ENCODE results near the gene SLC39A1. TPM values are rescaled to one million over a fixed set of nuclear protein-coding genes. Genes with fewer than 3 reads are reported as not detected.

Gene SLC39A1
- total RNA-seq, 1 experiment from 2014 or later, result 123 TPM

GRCh38 chr1:153954826-153955225 lies 8.5 kb downstream of the SLC39A1 start:
- DNase-seq (ENCODE audit: extremely low read depth, low read depth), result no peak

DNA sequence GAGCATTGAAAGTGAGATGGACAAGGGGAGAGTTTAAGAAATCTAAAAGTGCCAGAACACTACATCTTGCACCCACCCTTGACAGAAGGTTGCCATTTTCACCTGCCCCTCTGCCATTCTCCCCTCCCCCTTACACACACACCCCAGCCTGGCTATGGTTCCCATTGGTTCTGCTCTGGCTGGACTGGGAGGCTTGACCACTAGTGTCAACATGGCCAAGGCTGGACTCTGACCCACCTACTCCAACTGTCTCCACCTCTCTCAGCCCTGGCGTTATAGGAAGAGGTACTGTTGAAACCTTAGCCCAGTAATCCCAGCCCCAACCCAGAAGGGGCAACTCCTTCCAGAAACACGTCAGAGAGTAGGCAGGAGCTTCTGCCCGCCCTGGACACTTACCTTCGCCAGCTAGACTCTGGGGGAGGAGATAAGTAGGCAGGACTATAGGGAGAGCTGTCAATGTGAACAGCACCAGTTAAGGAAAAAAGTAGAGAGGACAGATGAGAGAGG lies 9.4 kb downstream of the SLC39A1 start:
- no peak for DNase-seq (ENCODE audit: extremely low read depth, low read depth)

DNA sequence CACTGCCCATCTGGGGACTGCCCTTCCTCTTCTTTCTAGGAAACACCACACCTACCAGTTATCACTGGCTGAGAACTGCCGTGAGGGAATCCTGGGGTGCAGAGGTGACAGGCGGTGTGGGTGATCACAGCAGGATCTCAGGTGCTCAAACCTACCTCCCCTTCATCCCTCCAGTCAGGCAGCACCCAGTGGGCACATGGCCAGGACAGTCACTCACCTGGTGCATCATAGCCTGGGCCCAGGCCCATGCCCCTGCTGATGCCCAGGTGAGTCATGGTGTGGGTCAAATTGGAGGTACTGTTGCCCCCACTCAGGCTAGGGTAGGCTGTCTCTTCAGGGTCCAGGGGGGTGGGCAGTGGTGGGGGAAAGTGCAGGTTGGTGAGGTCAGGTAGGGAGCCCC lies 11.5 kb downstream of the SLC39A1 start:
- no peak for DNase-seq (ENCODE audit: extremely low read depth, low read depth)

GRCh38 chr1:153951183-153951582 lies 12.2 kb downstream of the SLC39A1 start:
- no peak for DNase-seq (ENCODE audit: extremely low read depth, low read depth)

- DNase-seq (ENCODE audit: extremely low read depth, low read depth), result peak; percentile 83
Observed at GRCh38 chr1:153946622-153947241, 16.6 kb downstream of the SLC39A1 start, which contains the start of gene DENND4B. Gene DENND4B (minus strand): TSS chr1:153946718. CDS start chr1:153944374, 2,344 bp downstream.

DNA sequence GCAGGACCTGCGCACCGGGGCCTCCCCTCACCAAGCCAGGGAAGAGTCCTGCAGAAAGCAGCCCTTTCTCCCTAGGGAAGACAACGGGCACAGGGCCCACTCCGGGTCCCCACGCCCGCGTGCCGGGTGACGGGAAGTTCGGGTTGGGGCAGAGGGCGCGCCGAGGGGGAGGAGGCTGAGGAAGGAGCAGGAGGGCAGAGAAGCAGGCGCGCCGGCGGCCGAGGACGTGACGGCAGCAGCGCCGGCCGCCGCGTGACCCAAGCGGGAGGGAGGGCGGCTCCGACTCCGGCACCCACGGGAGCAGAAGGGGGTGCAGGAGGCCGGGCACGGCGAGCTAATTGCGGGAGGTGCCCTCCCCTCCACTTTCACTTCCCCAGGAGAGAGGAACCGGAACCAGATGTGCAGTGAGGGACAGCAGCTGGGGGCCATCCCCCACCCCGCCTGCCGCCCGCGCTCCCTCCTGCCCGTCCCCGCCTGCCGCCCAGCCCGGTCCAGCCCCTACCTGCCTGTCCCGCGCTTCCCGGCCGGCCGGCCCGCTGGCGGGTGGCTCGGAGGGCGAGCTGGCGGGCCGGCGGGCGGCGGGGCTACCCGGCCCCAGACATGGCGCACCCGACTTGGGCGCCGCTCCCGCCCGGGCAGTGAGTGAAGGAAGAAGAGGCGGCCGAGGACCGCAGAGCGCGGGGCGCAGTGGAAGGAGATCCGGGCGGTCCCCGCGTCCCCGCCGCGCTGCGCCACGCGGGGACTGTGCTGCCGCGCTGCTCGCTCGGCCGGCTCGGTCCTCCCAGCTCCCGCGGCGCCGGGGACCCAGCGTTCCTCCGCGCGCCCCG lies 17.3 kb downstream of the SLC39A1 start:
- DNase-seq (ENCODE audit: extremely low read depth, low read depth), result no peak

GRCh38 chr1:153945131-153945794 lies 18.1 kb downstream of the SLC39A1 start:
- no peak for DNase-seq (ENCODE audit: extremely low read depth, low read depth)

- no peak for DNase-seq (ENCODE audit: extremely low read depth, low read depth)
Observed at GRCh38 chr1:153944827-153945117, 18.6 kb downstream of the SLC39A1 start.

DNA sequence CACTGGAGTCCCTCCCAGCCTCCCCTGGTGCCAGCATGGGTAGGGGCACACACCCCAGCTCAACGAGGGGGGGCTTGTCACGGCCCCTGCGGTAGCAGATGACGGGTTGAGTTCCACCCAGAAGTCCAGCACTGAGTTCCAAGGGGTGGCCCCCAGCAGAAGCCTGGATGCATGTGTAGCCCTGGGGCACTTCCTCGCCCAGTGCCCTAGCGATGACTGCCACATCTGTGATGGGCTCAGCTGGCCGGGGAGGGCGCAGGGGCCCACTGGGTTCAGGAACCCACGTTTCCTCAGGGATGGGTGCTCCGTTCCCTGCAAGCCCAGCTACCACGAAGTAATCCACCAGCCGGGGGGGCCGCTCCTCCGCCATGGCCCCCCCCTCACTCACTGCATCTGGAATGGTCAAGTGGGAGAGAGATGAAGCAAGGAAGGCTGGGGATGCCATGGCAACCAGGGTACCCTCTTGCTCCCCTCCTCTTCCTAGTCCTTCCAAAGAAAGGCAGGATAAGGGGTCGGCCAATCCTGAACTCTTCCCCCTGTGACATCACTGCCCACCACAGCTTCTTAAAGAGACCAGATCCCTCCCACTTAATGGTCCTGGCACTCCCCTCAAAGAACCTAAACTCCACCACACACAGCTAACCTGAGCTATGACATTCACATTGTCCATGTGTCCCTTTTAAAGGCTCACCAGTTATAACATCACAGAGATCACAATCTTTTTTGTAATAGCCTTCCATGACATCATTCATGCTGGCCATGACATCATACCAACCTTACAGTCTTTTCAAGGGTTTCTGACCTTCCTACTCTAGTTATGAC lies 19.1 kb downstream of the SLC39A1 start:
- DNase-seq (ENCODE audit: extremely low read depth, low read depth), result no peak

- no peak for DNase-seq (ENCODE audit: extremely low read depth, low read depth)
Observed at GRCh38 chr1:153942766-153943549, 20.4 kb downstream of the SLC39A1 start.

DNA sequence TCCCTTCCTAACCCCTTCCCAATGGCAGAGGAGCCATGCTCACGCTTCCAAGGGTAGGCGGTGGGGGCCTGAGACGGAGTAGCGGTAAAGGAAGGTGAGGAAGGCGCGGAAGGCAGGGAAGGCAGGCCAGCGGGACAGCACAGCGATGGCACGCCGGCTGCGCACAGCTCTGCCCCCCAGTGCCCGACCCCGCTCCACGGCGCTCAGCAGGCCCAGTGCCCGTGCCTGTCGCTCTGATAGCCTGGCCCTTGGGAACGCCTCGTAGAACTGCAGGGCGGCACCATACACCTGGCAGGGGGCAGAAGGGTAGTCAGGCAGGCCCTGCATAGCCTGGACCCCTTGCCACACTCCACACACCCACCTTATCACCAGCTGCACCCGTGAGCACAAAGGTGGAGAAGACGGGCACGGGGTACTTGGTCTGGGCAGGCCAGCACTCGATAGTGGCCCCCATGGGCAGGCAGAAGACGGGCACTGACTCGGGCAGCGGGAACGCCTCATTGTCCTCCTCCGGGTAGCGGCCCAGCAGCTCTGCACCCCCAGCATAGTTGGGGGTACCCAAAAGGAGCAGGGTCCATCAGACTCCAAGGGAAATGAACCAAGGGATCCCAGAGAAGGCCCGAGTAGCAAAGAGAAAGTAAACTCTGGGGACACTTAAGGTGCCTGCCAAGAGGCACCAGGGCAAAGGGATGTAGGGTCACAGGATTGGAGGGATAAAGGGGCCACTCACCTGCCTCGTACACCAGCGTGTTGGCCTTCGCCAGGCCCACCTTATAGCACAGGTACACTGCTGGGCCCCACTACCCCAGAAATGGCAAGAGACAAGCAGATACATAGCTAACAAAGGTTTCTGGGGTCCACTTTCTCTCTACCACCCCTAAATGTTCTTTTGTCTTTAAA lies 21.3 kb downstream of the SLC39A1 start:
- no peak for DNase-seq (ENCODE audit: extremely low read depth, low read depth)

DNA sequence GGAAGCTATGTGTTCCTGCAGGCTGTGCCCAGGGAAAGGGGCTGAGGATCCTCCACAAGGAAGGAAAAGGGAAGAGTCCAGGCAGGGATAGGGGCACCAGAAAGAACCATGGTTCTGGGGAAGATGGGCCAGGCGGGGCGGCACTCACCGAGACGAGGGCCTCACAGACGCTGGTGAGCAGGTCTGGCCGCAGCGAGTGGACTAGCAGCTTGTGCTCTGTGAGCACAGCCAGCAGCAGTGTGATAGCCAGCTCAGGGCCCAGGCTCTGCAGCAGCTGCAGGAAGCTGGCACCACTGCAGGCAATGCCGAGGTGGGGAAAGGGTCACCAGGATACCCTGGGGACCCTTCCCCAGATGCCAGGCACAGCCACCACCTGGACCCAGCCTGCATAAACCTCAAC lies 22.6 kb downstream of the SLC39A1 start:
- DNase-seq (ENCODE audit: extremely low read depth, low read depth), result no peak

GRCh38 chr1:153939476-153939875 lies 23.9 kb downstream of the SLC39A1 start:
- DNase-seq (ENCODE audit: extremely low read depth, low read depth), result no peak

DNA sequence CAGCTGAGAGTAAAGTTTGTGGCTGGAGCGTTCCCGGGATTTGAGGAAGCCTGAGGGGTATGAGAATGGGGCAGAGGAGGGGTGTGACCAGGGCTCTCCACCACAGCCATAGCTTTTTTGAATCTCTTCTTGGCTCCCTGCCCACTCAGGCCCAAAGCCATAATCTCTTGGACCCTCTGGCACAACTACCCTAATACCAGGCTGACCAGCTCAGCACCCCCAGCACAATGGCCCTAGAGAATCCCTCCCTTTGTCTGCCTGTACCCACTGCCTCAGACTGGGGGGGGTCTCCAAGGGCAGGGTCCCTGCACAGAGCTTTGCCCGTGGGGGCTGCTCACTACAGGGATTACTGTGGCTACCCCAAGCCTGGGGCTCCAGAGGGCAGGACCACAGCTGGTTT lies 24.3 kb downstream of the SLC39A1 start:
- DNase-seq (ENCODE audit: extremely low read depth, low read depth), result no peak

- DNase-seq (ENCODE audit: extremely low read depth, low read depth), result no peak
Observed at GRCh38 chr1:153937331-153937730, 26.0 kb downstream of the SLC39A1 start.

DNA sequence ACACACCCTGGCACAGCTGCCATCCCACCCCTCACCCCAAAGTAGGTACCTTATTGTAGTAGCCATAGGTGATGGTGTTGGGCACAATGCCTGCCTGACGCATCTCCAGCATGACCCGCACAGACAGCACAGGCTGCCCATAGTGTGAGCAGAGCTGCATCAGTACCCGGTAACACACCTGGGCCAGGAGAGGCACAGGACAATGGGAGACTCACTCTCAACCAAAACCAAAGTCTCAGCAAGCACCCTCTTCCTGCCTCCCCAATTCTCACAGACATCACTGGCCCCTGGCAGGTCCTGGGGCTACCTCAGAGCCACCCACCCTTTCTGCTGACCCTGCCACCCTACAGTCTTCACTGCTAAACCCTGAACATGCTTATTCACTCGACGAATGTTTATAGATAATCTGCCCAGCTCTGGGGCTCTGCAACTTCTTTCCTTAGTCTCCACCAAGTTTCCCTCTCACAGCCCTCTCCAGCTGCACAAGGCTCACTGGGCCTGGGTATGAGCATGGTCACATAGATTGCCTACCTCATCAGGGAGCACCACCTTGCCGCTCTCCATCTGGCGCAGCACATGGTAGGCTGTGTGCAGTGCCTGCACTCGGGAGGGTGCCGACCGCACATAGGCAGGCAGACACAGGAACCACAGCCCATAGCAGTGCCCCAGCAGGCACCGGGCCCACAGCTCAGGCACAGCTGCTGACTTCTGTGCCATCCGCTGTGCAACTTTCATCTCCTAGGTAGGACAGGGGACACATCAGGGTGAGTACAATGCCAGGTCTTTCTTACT lies 27.1 kb downstream of the SLC39A1 start:
- no peak for DNase-seq (ENCODE audit: extremely low read depth, low read depth)

- no peak for DNase-seq (ENCODE audit: extremely low read depth, low read depth)
Observed at GRCh38 chr1:153934746-153935145, 28.6 kb downstream of the SLC39A1 start.

DNA sequence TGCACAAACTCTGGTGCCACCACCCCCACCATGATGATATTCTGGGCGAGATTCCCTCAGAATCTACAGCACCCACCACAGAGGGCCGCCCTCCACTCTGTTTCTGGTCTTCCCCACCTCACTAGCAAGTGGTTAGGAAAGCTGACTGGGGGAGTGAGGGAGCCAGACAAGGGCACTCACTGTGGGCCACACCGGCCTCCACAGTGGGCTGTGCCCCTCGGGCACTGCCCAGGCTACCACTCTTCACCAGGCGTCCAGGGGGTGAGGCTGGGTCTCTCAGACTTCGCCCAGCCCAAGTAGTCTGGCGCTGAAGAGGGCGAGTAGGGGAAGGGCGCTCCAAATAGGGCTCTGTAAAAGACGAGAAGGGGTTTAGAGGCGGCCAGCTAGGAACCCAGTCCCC lies 29.4 kb downstream of the SLC39A1 start:
- no peak for DNase-seq (ENCODE audit: extremely low read depth, low read depth)
